ENCODE results near the gene SEMA4G.

The SEMA4G gene

GRCh38 chr10:100987685-100988049, 18.4 kb downstream of the SEMA4G start:
- Histone ChIP-seq H3K36me3 (replicated peaks) (peaks cover 18% of the 10 kb centered on the region), H3K27ac (peak overlapping the region; percentile 52), H3K4me3 (ENCODE audit: low read depth, low read length) (peak overlapping the region; percentile 98), H3K27me3 (replicated peaks) (no peaks in the 10 kb centered on the region)
- in situ Hi-C loops (cut with HindIII; ENCODE audit: low pct_ligation_motif_present, low sequenced_read_pairs), result no loop called here
- no peak for DNase-seq
- TF ChIP-seq CTCF (IDR thresholded peaks at IDR 0.05; ENCODE audit: low read depth, low read length, missing control alignments), result no peak

DNA sequence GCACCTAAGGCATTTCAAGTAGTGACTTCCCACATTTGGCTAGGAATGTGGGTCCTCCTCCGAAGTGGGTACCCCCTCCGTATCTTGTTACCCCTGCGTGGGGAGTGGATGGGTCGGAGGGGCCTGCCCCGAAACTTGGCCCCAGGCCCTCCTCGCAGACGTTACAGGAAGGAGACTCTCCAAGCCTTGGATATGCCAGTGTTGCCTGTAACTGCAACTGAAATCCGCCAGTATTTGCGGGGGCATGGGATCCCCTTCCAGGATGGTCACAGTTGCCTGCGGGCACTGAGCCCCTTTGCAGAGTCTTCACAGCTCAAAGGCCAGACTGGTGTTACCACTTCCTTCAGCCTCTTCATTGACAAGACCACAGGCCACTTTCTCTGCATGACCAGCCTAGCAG, 18.9 kb downstream of the SEMA4G start:
- no peak for TF ChIP-seq CTCF (IDR thresholded peaks at IDR 0.05; ENCODE audit: low read depth, low read length, missing control alignments)
- peak overlapping the region; percentile 98 for H3K4me3 ChIP-seq (ENCODE audit: low read depth, low read length)
- peaks cover 22% of the 10 kb centered on the region for H3K36me3 ChIP-seq (replicated peaks)
- H3K27me3 ChIP-seq (replicated peaks), result no peaks in the 10 kb centered on the region
- DNase-seq, result no peak
- in situ Hi-C loops (cut with HindIII; ENCODE audit: low pct_ligation_motif_present, low sequenced_read_pairs), result no loop called here
- no peak overlapping the region for H3K27ac ChIP-seq

DNA sequence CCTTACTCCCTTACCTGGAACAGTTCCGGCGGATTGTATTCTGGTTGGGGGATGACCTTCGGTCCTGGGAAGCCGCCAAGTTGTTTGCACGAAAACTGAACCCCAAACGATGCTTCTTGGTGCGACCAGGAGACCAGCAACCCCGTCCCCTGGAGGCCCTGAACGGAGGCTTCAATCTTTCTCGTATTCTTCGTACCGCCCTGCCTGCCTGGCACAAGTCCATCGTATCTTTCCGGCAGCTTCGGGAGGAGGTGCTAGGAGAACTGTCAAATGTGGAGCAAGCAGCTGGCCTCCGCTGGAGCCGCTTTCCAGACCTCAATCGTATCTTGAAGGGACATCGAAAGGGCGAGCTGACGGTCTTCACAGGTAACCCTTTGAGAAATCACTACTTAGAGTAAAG, 19.8 kb downstream of the SEMA4G start:
- no peaks in the 10 kb centered on the region for H3K27me3 ChIP-seq (replicated peaks)
- TF ChIP-seq CTCF (IDR thresholded peaks at IDR 0.05; ENCODE audit: low read depth, low read length, missing control alignments), result no peak
- H3K27ac ChIP-seq, result no peak overlapping the region
- no peak overlapping the region for H3K4me3 ChIP-seq (ENCODE audit: low read depth, low read length)
- DNase-seq, result no peak
- in situ Hi-C loops (cut with HindIII; ENCODE audit: low pct_ligation_motif_present, low sequenced_read_pairs), result no loop called here
- H3K36me3 ChIP-seq (replicated peaks), result peaks cover 30% of the 10 kb centered on the region

DNA sequence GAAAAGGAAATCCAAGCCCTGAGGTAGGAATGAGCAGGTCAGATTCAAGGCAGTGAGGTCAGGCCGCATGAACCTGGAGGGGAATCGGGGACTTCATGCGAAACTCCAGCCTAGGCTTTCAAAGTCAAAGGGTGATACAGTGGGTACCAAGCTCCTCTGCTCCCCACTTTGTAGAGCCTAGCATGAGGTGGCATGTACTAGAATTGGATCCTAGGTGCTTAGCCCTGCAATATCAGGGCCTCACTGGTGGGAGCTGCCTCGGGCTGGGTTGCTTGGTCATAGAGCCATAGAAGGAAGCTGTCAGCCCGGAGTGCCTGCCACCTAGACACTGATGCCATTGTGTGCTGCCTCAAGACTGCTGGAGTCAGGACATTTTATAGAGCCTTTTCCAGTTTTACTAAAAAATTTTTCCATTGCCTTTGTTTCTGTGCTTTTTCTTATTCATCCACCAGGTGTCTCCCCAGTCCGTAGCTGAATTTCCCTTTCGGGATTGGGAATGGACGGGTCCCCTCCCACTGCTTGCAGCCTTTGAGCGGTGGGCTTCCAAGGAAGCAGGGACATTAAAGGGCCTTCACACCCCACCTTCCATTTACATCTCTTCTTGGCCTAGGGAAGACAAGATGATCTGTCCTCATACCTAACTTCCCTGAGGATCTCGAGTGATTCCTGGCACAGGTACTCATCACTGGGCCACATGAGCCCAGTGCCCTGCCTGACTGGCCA, 24.8 kb downstream of the SEMA4G start:
- no peak overlapping the region for H3K4me3 ChIP-seq (ENCODE audit: low read depth, low read length)
- in situ Hi-C loops (cut with HindIII; ENCODE audit: low pct_ligation_motif_present, low sequenced_read_pairs), result no loop called here
- H3K27ac ChIP-seq, result no peak overlapping the region
- DNase-seq, result peak; percentile 29
- peaks cover 33% of the 10 kb centered on the region for H3K36me3 ChIP-seq (replicated peaks)
- no peaks in the 10 kb centered on the region for H3K27me3 ChIP-seq (replicated peaks)
- peak; percentile 78 for TF ChIP-seq CTCF (IDR thresholded peaks at IDR 0.05; ENCODE audit: low read depth, low read length, missing control alignments)

DNA sequence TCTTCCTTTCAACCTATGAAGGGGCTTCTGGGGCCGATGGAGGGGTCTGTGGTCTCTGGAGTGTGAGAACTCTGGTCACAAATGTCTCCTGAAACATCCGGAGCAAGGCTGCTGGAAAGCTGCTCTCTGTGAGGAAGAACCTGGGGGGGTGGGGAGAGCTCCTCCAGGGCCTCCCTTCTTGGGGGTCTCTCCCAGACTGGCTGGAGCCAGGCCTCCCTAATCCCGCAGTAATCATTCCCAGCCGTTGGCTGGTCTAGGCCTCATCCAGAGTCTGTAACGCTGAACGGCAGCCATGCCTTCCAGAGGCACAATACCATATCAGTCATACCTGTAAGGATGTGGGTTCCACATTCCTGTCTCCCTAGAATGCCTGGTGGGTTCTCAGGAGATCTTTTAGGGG, 25.9 kb downstream of the SEMA4G start:
- no peak overlapping the region for H3K27ac ChIP-seq
- no peak for TF ChIP-seq CTCF (IDR thresholded peaks at IDR 0.05; ENCODE audit: low read depth, low read length, missing control alignments)
- H3K36me3 ChIP-seq (replicated peaks), result peaks cover 28% of the 10 kb centered on the region
- H3K4me3 ChIP-seq (ENCODE audit: low read depth, low read length), result no peak overlapping the region
- no peak for DNase-seq
- in situ Hi-C loops (cut with HindIII; ENCODE audit: low pct_ligation_motif_present, low sequenced_read_pairs), result no loop called here
- no peaks in the 10 kb centered on the region for H3K27me3 ChIP-seq (replicated peaks)
